SW480 (cell line): Measurements from ENCODE around the gene VPS50.
"Not testable (repeated sequence)": the region's sequence is repeated elsewhere in the genome, so short reads cannot be mapped to it uniquely, and the experiment has no call there.

Experiments
- DNase-seq: peaks from one replicate; pipeline ENCODE4 v3.0.0-alpha.2; 2016; ENCODE audit warnings: low spot score

VPS50 gene

GRCh38 chr7:93331706-93332105 is 99.5 kb downstream of the VPS50 start:
- no peak for DNase-seq

GRCh38 chr7:93332172-93332571 is 100.0 kb downstream of the VPS50 start:
- DNase-seq = no peak

GRCh38 chr7:93337052-93337451 is 104.9 kb downstream of the VPS50 start:
- peak; percentile 64 for DNase-seq

- not testable (repeated sequence) for DNase-seq
Measured at GRCh38 chr7:93342178-93342577, 110.0 kb downstream of the VPS50 start.

GRCh38 chr7:93350338-93350737 is 118.2 kb downstream of the VPS50 start:
- DNase-seq = no peak

- no peak for DNase-seq
Measured at GRCh38 chr7:93352881-93353280, 120.7 kb downstream of the VPS50 start.

GRCh38 chr7:93354815-93355214 is 122.6 kb downstream of the VPS50 start:
- DNase-seq = no peak

GRCh38 chr7:93359520-93360198 is 127.5 kb downstream of the VPS50 start:
- DNase-seq = no peak

- no peak for DNase-seq
Measured at GRCh38 chr7:93361853-93362252, 129.7 kb downstream of the VPS50 start.

- no peak for DNase-seq
Measured at GRCh38 chr7:93364806-93365205, 132.6 kb downstream of the VPS50 start.

- no peak for DNase-seq
Measured at GRCh38 chr7:93365341-93365740, 133.2 kb downstream of the VPS50 start.

GRCh38 chr7:93366816-93367215 is 134.7 kb downstream of the VPS50 start:
- no peak for DNase-seq

- no peak for DNase-seq
Measured at GRCh38 chr7:93367254-93367653, 135.1 kb downstream of the VPS50 start.

GRCh38 chr7:93370937-93371336 is 138.8 kb downstream of the VPS50 start:
- not testable (repeated sequence) for DNase-seq

- DNase-seq = no peak
Measured at GRCh38 chr7:93373537-93373936, 141.4 kb downstream of the VPS50 start.

GRCh38 chr7:93374345-93374940 is 142.3 kb downstream of the VPS50 start:
- DNase-seq = peak; percentile 63

GRCh38 chr7:93375603-93376002 is 143.4 kb downstream of the VPS50 start:
- no peak for DNase-seq

- DNase-seq = no peak
Measured at GRCh38 chr7:93378131-93378760, 146.1 kb downstream of the VPS50 start.

GRCh38 chr7:93382362-93382761 is 150.2 kb downstream of the VPS50 start:
- DNase-seq = no peak

GRCh38 chr7:93390660-93391059 is 158.5 kb downstream of the VPS50 start:
- DNase-seq = no peak

- no peak for DNase-seq
Measured at GRCh38 chr7:93392984-93393383, 160.8 kb downstream of the VPS50 start.

- no peak for DNase-seq
Measured at GRCh38 chr7:93399642-93400041, 167.5 kb downstream of the VPS50 start.

GRCh38 chr7:93402944-93403343 is 170.8 kb downstream of the VPS50 start:
- no peak for DNase-seq

GRCh38 chr7:93407239-93407638 is 175.1 kb downstream of the VPS50 start:
- DNase-seq = no peak
